Measurements from ENCODE around the gene SYMPK.

Gene SYMPK

GRCh38 chr19:45887200-45887710 lies 24.3 kb upstream of the SYMPK start:
- no peak for DNase-seq (ENCODE audit: low read depth, low spot score)
- peak overlapping the region; percentile 81 for H3K4me3 ChIP-seq (ENCODE audit: low read length)

GRCh38 chr19:45886427-45887199 lies 23.7 kb upstream of the SYMPK start:
- DNase-seq (ENCODE audit: low read depth, low spot score), result peak; percentile 93
- peak overlapping the region; percentile 81 for H3K4me3 ChIP-seq (ENCODE audit: low read length)

GRCh38 chr19:45885556-45886426 lies 22.8 kb upstream of the SYMPK start, which contains the start of gene IRF2BP1:
Gene IRF2BP1 (minus strand): TSS chr19:45886141. CDS start chr19:45885774, 367 bp downstream.
- peak; percentile 84 for DNase-seq (ENCODE audit: low read depth, low spot score)
- H3K4me3 ChIP-seq (ENCODE audit: low read length), result peak within 1 kb of the TSS; percentile 81

- DNase-seq (ENCODE audit: low read depth, low spot score), result no peak
- H3K4me3 ChIP-seq (ENCODE audit: low read length), result peak overlapping the region; percentile 81
Measured at GRCh38 chr19:45884682-45885555, 22.0 kb upstream of the SYMPK start.

- DNase-seq (ENCODE audit: low read depth, low spot score), result no peak
- no peak overlapping the region for H3K4me3 ChIP-seq (ENCODE audit: low read length)
Measured at GRCh38 chr19:45883881-45884681, 21.1 kb upstream of the SYMPK start.

GRCh38 chr19:45883586-45883880 lies 20.6 kb upstream of the SYMPK start:
- DNase-seq (ENCODE audit: low read depth, low spot score), result no peak
- no peak overlapping the region for H3K4me3 ChIP-seq (ENCODE audit: low read length)

- H3K4me3 ChIP-seq (ENCODE audit: low read length), result no peak overlapping the region; the same call in 1 of the 2 replicates
- DNase-seq (ENCODE audit: low read depth, low spot score), result peak; percentile 72
Measured at GRCh38 chr19:45882652-45883585, 20.0 kb upstream of the SYMPK start.

- no peak for DNase-seq (ENCODE audit: low read depth, low spot score)
- H3K4me3 ChIP-seq (ENCODE audit: low read length), result no peak overlapping the region
Measured at GRCh38 chr19:45881909-45882528, 19.1 kb upstream of the SYMPK start.

- no peak overlapping the region for H3K4me3 ChIP-seq (ENCODE audit: low read length)
- no peak for DNase-seq (ENCODE audit: low read depth, low spot score)
Measured at GRCh38 chr19:45881082-45881908, 18.3 kb upstream of the SYMPK start.

- H3K4me3 ChIP-seq (ENCODE audit: low read length), result no peak overlapping the region
- DNase-seq (ENCODE audit: low read depth, low spot score), result no peak
Measured at GRCh38 chr19:45879971-45880370, 17.0 kb upstream of the SYMPK start.

- DNase-seq (ENCODE audit: low read depth, low spot score), result no peak
- H3K4me3 ChIP-seq (ENCODE audit: low read length), result no peak overlapping the region
Measured at GRCh38 chr19:45879055-45879454, 16.1 kb upstream of the SYMPK start.

GRCh38 chr19:45878043-45878794 lies 15.3 kb upstream of the SYMPK start:
- H3K4me3 ChIP-seq (ENCODE audit: low read length), result no peak overlapping the region
- DNase-seq (ENCODE audit: low read depth, low spot score), result no peak

GRCh38 chr19:45876411-45877197 lies 13.7 kb upstream of the SYMPK start:
- H3K4me3 ChIP-seq (ENCODE audit: low read length), result no peak overlapping the region
- DNase-seq (ENCODE audit: low read depth, low spot score), result no peak

- H3K4me3 ChIP-seq (ENCODE audit: low read length), result no peak overlapping the region
- no peak for DNase-seq (ENCODE audit: low read depth, low spot score)
Measured at GRCh38 chr19:45876161-45876410, 13.1 kb upstream of the SYMPK start.

- H3K4me3 ChIP-seq (ENCODE audit: low read length), result no peak overlapping the region
- no peak for DNase-seq (ENCODE audit: low read depth, low spot score)
Measured at GRCh38 chr19:45874620-45874966, 11.6 kb upstream of the SYMPK start.
